WTC11 (cell line): ENCODE data around the gene RADIL. TPM values are rescaled to one million over a fixed set of nuclear protein-coding genes. Genes with fewer than 3 reads are reported as not detected.

Experiments used
- ATAC-seq: fragments of 200-7000 bp; cut with Tn5 transposase; 2 replicates; pipeline ENCODE4 v1.10.0; 2021; ENCODE audit warnings: mild to moderate bottlenecking, moderate library complexity
- CTCF ChIA-PET: fragments of 300-600 bp; sonication (Branson Sonifier 250); formaldehyde crosslinking; loops from one replicate; lab custom pipeline; 2021; ENCODE audit warnings: antibody characterized with exemption; lab: Charles Lee
- POLR2A ChIA-PET: fragments of 350-600 bp; sonication (Branson Sonifier 250); formaldehyde crosslinking; loops from one replicate; lab custom pipeline; 2021; ENCODE audit warnings: antibody characterized with exemption; lab: Charles Lee
- DNase-seq: peaks from one replicate; pipeline ENCODE4 v3.0.0; 2021; ENCODE audit warnings: low spot score
- H3K27ac Mint-ChIP-seq: 2 replicates; pipeline ENCODE4 v1.8.0; 2021; ENCODE audit warnings: mixed read lengths
- H3K27me3 Mint-ChIP-seq: 2 replicates; pipeline ENCODE4 v1.8.0; 2021; ENCODE audit warnings: low read depth, mild to moderate bottlenecking, moderate library complexity, mixed read lengths
- H3K36me3 Mint-ChIP-seq: 2 replicates; pipeline ENCODE4 v1.8.0; 2021; ENCODE audit warnings: mixed read lengths
- H3K4me1 Mint-ChIP-seq: 2 replicates; pipeline ENCODE4 v1.8.0; 2022; ENCODE audit warnings: mixed read lengths
- H3K4me3 Mint-ChIP-seq: 2 replicates; pipeline ENCODE4 v1.8.0; 2021; ENCODE audit warnings: mild to moderate bottlenecking, moderate library complexity, mixed read lengths
- H3K9me3 Mint-ChIP-seq: 2 replicates; pipeline ENCODE4 v1.8.0; 2021; ENCODE audit warnings: mixed read lengths
- ATF3 ChIP-seq: sonication (generic); formaldehyde crosslinking; conservative IDR thresholded peaks from 2 replicates; pipeline ENCODE4 v1.8.1; 2022; ENCODE audit warnings: mild to moderate bottlenecking, missing genetic modification reagents
- ELF4 ChIP-seq: sonication (generic); formaldehyde crosslinking; IDR thresholded peaks from 2 replicates; pipeline ENCODE4 v1.8.1; 2022; ENCODE audit warnings: low read depth, mild to moderate bottlenecking, moderate library complexity, missing genetic modification reagents
- KAT7 ChIP-seq: sonication (generic); formaldehyde crosslinking; IDR thresholded peaks from 2 replicates; pipeline ENCODE4 v1.8.1; 2023; ENCODE audit warnings: missing genetic modification reagents, mild to moderate bottlenecking, borderline replicate concordance
- MXD4 ChIP-seq: fragments of 250-450 bp; sonication (Bioruptor Pico); IDR thresholded peaks from 2 replicates; pipeline ENCODE4 v1.8.0; 2021; ENCODE audit warnings: mild to moderate bottlenecking, moderate library complexity, borderline replicate concordance
- MYBL2 ChIP-seq: sonication (generic); formaldehyde crosslinking; IDR thresholded peaks from 2 replicates; pipeline ENCODE4 v1.8.1; 2023; ENCODE audit warnings: mild to moderate bottlenecking, moderate library complexity, missing genetic modification reagents
- NFYB ChIP-seq: sonication (generic); formaldehyde crosslinking; conservative IDR thresholded peaks from 2 replicates; pipeline ENCODE4 v1.8.0; 2022; ENCODE audit warnings: low read depth, missing genetic modification reagents
- PRDM15 ChIP-seq: sonication (generic); formaldehyde crosslinking; IDR thresholded peaks from 2 replicates; pipeline ENCODE4 v1.8.0; 2022; ENCODE audit warnings: missing genetic modification reagents
- SMAD3 ChIP-seq: sonication (generic); formaldehyde crosslinking; IDR thresholded peaks from 2 replicates; pipeline ENCODE4 v1.8.0; 2022; ENCODE audit warnings: missing genetic modification reagents, mild to moderate bottlenecking, borderline replicate concordance
- TP53 ChIP-seq: sonication (generic); formaldehyde crosslinking; IDR thresholded peaks from 2 replicates; pipeline ENCODE4 v1.8.1; 2023; ENCODE audit warnings: mild to moderate bottlenecking, missing genetic modification reagents
- ZMAT4 ChIP-seq: fragments of 250-450 bp; sonication (Bioruptor Pico); IDR thresholded peaks from 2 replicates; pipeline ENCODE4 v1.9.0; 2021; ENCODE audit warnings: mild to moderate bottlenecking
- ZNF121 ChIP-seq: sonication (generic); formaldehyde crosslinking; IDR thresholded peaks from 2 replicates; pipeline ENCODE4 v1.8.0; 2023; ENCODE audit warnings: missing genetic modification reagents
- total RNA-seq: library from RNA; stranded (reverse); gene quantifications from 3 replicates; pipeline ENCODE4 v1.2.3, GENCODE V29; 2021
- TF ChIP-seq, protein P1 (sequence below): fragments of 250-450 bp; sonication (Bioruptor Pico); IDR thresholded peaks from 2 replicates; pipeline ENCODE4 v1.9.0; 2021; ENCODE audit warnings: moderate library complexity, mild to moderate bottlenecking, inconsistent platforms, borderline replicate concordance
- TF ChIP-seq, protein P2 (sequence below): sonication (generic); formaldehyde crosslinking; IDR thresholded peaks from 2 replicates; pipeline ENCODE4 v1.8.1; 2023; ENCODE audit warnings: mild to moderate bottlenecking, missing genetic modification reagents
- TF ChIP-seq, protein P3 (sequence below): sonication (generic); formaldehyde crosslinking; IDR thresholded peaks from 2 replicates; pipeline ENCODE4 v1.8.0; 2022; ENCODE audit warnings: mild to moderate bottlenecking, missing genetic modification reagents
- TF ChIP-seq, protein P4 (sequence below): sonication (generic); formaldehyde crosslinking; IDR thresholded peaks from 2 replicates; pipeline ENCODE4 v1.8.0; 2022; ENCODE audit warnings: mild to moderate bottlenecking, missing genetic modification reagents

RADIL gene
- total RNA-seq, 1 experiment from 2014 or later = 11.1 TPM

- ATAC-seq = no peak; the same call in 1 of the 2 replicates
- CTCF ChIA-PET = interaction anchor here (0.6 to 2.6 kb wide), 7 partner anchors 18 to 164 kb away, joined by 3 to 75 read pairs (median 7); partner anchors contain the start of gene RADIL
- H3K4me1 Mint-ChIP-seq = peaks cover 16% of the 10 kb centered on the region
These were observed 108.8 kb downstream of the RADIL start for GRCh38 chr7:4774658-4775249.

More at GRCh38 chr7:4774658-4775249, 108.8 kb downstream of the RADIL start:
- peak overlapping the region; percentile 92 for H3K27ac Mint-ChIP-seq
- no peaks in the 10 kb centered on the region for H3K9me3 Mint-ChIP-seq
- H3K36me3 Mint-ChIP-seq = 0 out of 2 replicates have a peak, but pooled peaks cover 3% of the 10 kb centered on the region
- peak overlapping the region; percentile 96 for H3K4me3 Mint-ChIP-seq
- POLR2A ChIA-PET = interaction anchor here (0.6 to 1.2 kb wide), 3 partner anchors 15 to 821 kb away, joined by 3 to 11 read pairs (median 3); no protein-coding TSS in a partner anchor
- no peak for DNase-seq
- no peaks in the 10 kb centered on the region; the same call in 1 of the 2 replicates for H3K27me3 Mint-ChIP-seq
- TF ChIP-seq, protein P1, sequence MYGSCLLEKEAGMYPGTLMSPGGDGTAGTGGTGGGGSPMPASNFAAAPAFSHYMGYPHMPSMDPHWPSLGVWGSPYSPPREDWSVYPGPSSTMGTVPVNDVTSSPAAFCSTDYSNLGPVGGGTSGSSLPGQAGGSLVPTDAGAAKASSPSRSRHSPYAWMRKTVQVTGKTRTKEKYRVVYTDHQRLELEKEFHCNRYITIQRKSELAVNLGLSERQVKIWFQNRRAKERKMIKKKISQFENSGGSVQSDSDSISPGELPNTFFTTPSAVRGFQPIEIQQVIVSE (CRISPR knock-in tag) = no peak
- TF ChIP-seq SMAD3 (CRISPR knock-in tag) = no peak
- TF ChIP-seq ATF3 (CRISPR knock-in tag) = no peak
- TF ChIP-seq, protein P2, sequence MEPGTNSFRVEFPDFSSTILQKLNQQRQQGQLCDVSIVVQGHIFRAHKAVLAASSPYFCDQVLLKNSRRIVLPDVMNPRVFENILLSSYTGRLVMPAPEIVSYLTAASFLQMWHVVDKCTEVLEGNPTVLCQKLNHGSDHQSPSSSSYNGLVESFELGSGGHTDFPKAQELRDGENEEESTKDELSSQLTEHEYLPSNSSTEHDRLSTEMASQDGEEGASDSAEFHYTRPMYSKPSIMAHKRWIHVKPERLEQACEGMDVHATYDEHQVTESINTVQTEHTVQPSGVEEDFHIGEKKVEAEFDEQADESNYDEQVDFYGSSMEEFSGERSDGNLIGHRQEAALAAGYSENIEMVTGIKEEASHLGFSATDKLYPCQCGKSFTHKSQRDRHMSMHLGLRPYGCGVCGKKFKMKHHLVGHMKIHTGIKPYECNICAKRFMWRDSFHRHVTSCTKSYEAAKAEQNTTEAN (CRISPR knock-in tag) = no peak
- no peak for TF ChIP-seq ZNF121 (CRISPR knock-in tag)
- TF ChIP-seq ZMAT4 (CRISPR knock-in tag) = no peak
- TF ChIP-seq MYBL2 (CRISPR knock-in tag) = no peak
- no peak for TF ChIP-seq TP53 (CRISPR knock-in tag)
- TF ChIP-seq, protein P3, sequence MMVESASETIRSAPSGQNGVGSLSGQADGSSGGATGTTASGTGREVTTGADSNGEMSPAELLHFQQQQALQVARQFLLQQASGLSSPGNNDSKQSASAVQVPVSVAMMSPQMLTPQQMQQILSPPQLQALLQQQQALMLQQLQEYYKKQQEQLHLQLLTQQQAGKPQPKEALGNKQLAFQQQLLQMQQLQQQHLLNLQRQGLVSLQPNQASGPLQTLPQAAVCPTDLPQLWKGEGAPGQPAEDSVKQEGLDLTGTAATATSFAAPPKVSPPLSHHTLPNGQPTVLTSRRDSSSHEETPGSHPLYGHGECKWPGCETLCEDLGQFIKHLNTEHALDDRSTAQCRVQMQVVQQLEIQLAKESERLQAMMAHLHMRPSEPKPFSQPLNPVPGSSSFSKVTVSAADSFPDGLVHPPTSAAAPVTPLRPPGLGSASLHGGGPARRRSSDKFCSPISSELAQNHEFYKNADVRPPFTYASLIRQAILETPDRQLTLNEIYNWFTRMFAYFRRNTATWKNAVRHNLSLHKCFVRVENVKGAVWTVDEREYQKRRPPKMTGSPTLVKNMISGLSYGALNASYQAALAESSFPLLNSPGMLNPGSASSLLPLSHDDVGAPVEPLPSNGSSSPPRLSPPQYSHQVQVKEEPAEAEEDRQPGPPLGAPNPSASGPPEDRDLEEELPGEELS (CRISPR knock-in tag) = no peak
- TF ChIP-seq, protein P4, sequence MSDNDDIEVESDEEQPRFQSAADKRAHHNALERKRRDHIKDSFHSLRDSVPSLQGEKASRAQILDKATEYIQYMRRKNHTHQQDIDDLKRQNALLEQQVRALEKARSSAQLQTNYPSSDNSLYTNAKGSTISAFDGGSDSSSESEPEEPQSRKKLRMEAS (CRISPR knock-in tag) = no peak
- no peak for TF ChIP-seq NFYB (CRISPR knock-in tag)
- TF ChIP-seq ELF4 (CRISPR knock-in tag) = no peak
- no peak for TF ChIP-seq KAT7 (CRISPR knock-in tag)
- TF ChIP-seq PRDM15 (CRISPR knock-in tag) = no peak
- no peak for TF ChIP-seq MXD4 (CRISPR knock-in tag)
- TF ChIP-seq, all 79 proteins: peak for 0
